Panc1 (cell line): ENCODE measurements around the gene PON2.

Experiments used
- POLR2AphosphoS5 ChIP-seq: IDR thresholded peaks from 2 replicates; pipeline ENCODE4 v1.6.1; 2012; ENCODE audit warnings: mild to moderate bottlenecking, low read depth, low read length, moderate library complexity
- REST ChIP-seq, 2 experiments: IDR thresholded peaks; 2 replicates each; pipeline ENCODE4 v1.6.1; 2011 to 2012; ENCODE audit warnings: low read depth in 2 of 2, control low read depth in 1 of 2, low read length in 1 of 2, mild to moderate bottlenecking in 1 of 2, moderate library complexity in 1 of 2; ENCODE audit not compliant: insufficient read depth in 1 of 2
- SIN3A ChIP-seq: IDR thresholded peaks from 2 replicates; pipeline ENCODE4 v1.6.1; 2012; ENCODE audit warnings: low read depth, mild to moderate bottlenecking, low read length, moderate library complexity, borderline replicate concordance; ENCODE audit not compliant: insufficient read depth
- TCF7L2 ChIP-seq: IDR thresholded peaks from 2 replicates; pipeline ENCODE4 v1.6.1; 2011; ENCODE audit warnings: mild to moderate bottlenecking, low read depth, low read length, inconsistent platforms
- TF ChIP-seq, protein P1 (sequence below): fragments of 450-650 bp; IDR thresholded peaks from 2 replicates; pipeline ENCODE4 v1.5.1; 2017; ENCODE audit warnings: mild to moderate bottlenecking

GRCh38 chr7:95436407-95436806, 1.6 kb upstream of the PON2 start:
- TF ChIP-seq, protein P1, sequence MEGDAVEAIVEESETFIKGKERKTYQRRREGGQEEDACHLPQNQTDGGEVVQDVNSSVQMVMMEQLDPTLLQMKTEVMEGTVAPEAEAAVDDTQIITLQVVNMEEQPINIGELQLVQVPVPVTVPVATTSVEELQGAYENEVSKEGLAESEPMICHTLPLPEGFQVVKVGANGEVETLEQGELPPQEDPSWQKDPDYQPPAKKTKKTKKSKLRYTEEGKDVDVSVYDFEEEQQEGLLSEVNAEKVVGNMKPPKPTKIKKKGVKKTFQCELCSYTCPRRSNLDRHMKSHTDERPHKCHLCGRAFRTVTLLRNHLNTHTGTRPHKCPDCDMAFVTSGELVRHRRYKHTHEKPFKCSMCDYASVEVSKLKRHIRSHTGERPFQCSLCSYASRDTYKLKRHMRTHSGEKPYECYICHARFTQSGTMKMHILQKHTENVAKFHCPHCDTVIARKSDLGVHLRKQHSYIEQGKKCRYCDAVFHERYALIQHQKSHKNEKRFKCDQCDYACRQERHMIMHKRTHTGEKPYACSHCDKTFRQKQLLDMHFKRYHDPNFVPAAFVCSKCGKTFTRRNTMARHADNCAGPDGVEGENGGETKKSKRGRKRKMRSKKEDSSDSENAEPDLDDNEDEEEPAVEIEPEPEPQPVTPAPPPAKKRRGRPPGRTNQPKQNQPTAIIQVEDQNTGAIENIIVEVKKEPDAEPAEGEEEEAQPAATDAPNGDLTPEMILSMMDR: no peak
- TF ChIP-seq POLR2AphosphoS5 (no peak), TCF7L2 (no peak), SIN3A (no peak), REST (IDR thresholded peaks at IDR 0.05; ENCODE audit: insufficient read depth in 1 of 2, low read depth in 2 of 2, low read length in 1 of 2) (no peak)
